Stimulated activated CD8-positive, alpha-beta memory T cell treated with anti-CD3 and anti-CD28 coated beads, Interleukin-4, amount 100 ng/mL, for 4 hours (primary cell): ENCODE results near the gene DDX39B.

Source experiments
- DNase-seq, 2 donors: peaks; one replicate each; pipeline ENCODE4 v3.0.0-alpha.2; 2020; ENCODE audit warnings: low read depth in 2 of 2, low spot score in 1 of 2

The DDX39B gene

GRCh38 chr6:31575952-31576685, 34.3 kb upstream of the DDX39B start:
- no peak for DNase-seq

DNA sequence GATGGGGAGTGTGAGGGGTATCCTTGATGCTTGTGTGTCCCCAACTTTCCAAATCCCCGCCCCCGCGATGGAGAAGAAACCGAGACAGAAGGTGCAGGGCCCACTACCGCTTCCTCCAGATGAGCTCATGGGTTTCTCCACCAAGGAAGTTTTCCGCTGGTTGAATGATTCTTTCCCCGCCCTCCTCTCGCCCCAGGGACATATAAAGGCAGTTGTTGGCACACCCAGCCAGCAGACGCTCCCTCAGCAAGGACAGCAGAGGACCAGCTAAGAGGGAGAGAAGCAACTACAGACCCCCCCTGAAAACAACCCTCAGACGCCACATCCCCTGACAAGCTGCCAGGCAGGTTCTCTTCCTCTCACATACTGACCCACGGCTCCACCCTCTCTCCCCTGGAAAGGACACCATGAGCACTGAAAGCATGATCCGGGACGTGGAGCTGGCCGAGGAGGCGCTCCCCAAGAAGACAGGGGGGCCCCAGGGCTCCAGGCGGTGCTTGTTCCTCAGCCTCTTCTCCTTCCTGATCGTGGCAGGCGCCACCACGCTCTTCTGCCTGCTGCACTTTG, 33.6 kb upstream of the DDX39B start, which contains the start of gene TNF:
TNF (plus strand) TSS at position 231 of the 567 bp plus-strand sequence; CDS start at position 408, 177 bp downstream.
- DNase-seq, result peak; percentile 62 to 64

GRCh38 chr6:31574106-31575061, 32.6 kb upstream of the DDX39B start:
- DNase-seq, result no peak

- DNase-seq, result no peak
Observed at GRCh38 chr6:31573239-31574105, 31.7 kb upstream of the DDX39B start.

DNA sequence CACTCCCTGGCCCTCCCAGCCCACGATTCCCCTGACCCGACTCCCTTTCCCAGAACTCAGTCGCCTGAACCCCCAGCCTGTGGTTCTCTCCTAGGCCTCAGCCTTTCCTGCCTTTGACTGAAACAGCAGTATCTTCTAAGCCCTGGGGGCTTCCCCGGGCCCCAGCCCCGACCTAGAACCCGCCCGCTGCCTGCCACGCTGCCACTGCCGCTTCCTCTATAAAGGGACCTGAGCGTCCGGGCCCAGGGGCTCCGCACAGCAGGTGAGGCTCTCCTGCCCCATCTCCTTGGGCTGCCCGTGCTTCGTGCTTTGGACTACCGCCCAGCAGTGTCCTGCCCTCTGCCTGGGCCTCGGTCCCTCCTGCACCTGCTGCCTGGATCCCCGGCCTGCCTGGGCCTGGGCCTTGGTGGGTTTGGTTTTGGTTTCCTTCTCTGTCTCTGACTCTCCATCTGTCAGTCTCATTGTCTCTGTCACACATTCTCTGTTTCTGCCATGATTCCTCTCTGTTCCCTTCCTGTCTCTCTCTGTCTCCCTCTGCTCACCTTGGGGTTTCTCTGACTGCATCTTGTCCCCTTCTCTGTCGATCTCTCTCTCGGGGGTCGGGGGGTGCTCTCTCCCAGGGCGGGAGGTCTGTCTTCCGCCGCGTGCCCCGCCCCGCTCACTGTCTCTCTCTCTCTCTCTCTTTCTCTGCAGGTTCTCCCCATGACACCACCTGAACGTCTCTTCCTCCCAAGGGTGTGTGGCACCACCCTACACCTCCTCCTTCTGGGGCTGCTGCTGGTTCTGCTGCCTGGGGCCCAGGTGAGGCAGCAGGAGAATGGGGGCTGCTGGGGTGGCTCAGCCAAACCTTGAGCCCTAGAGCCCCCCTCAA, 30.5 kb upstream of the DDX39B start, which contains the start of gene LTA:
LTA (plus strand) TSS at position 249 of the 871 bp plus-strand sequence; CDS start at position 703, 454 bp downstream.
- peak in 1 of 2 donors; percentile 60 for DNase-seq

GRCh38 chr6:31569861-31570536, 28.2 kb upstream of the DDX39B start:
- DNase-seq, result no peak

DNA sequence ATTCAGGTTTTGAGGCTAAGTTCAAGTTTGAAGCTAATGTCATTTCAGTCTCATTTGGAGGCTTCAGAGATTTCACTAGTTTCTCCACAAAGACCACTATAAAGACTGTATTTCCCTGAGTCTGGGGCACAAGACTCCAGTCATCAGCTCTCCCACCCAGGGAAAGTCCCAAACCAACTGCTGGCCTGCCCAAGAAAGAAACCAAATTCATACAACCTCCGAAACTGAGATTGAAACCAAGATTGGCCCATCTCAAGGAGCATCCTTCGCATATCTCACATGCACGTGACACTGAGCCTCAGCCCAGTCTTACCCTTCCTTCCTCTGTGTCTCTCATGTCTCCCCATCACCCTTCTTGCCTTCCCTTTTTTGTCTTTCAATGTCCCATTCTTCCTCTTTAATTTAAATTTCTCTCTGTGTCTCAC, 26.7 kb upstream of the DDX39B start:
- peak in 1 of 2 donors; percentile 55 for DNase-seq

GRCh38 chr6:31567531-31568370, 25.9 kb upstream of the DDX39B start:
- DNase-seq, result no peak

DNA sequence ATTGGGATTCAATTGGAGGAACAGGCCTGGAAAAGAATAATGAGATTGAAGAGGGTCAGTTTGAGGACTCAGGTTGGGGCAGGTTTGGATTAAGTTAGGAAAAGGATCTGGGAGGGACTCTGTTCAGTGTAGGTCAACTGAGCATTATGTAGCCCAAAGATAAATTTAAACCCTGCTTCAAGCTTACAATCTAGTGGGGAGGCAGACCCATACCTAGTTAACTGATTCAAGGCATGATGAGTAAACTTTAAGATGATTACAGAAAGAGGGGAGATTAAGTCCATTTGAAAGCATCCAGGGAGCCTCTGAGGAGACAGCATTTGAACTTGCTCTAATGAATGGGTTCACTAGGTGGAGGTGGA, 18.9 kb upstream of the DDX39B start:
- no peak for DNase-seq

DNA sequence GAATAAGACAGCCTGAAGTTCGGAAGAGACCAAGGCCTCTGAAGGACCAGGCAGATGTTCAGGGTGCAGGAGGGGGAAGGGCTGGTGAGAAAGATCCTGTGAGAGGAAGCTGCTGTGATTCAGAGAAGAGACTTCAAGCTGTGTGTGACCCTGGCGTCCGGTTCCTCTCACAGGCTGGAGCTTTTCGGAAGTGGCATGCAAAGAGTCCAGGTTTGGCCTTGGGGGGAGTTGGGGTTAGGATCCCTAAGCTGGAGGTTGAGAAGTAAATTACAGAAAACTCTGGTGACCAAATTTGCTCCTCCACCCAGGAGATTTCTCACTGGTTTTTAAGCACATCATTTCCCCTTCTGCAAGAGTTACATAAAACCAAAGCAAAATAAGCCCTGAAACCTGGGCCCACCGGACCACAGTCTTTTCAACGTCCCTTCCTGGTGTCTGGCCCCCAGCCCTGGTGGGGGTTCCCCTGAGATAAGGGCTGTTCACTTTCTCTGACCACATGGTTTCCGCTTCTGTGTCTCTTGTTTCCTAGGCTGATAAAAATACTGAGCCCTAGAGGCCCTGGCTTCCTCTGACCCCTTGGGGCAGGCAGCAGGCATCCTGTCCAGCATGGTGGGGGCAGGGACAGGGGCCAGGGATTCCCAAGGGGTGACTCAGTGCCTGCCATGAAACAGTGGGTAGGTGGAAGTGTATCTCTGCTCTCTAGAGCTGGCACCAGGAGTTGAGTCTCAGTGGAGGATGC, 18.3 kb upstream of the DDX39B start:
- no peak for DNase-seq

- DNase-seq, result no peak
Observed at GRCh38 chr6:31559606-31559957, 17.8 kb upstream of the DDX39B start.

DNA sequence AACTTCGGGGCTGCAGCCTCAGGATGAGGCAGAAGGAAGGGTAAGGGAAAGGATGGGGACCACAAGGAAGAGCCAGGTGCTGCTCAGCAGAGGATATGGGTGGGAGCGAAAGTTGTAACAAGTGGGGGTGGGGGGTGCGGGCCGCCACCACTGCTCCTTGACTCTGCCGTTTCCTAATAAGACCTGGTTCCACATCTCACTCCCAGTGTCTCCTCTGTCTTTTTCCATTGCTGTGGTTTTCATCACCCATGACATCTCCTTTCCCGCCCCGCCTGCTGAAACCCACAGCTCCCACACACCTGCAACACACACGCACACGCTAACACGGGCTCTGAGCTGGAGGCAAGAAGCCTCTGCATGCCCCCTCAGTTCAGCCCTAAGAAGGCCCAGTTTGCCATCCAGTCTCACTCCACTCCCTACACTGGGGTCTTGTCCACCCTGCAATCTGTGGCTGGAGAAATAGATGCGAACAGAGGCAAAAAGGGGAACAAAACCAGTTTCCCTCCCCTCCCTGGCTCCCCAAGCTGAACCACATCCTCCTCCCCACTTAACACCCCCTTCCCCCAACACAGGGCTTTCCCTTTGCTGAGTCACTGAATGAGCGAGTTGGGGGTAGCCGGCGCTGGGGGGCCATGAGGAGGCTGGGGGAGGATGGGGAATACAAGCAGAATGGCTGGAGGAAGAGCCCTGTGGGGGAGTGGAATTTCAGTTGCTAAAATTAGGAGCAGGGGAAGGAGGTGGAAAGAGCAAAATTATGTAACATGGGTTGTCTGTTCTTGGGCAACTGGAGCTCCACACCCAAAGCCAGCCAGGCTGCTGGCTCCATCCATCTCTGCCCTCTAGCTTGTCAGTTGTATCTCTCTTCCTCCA, 17.1 kb upstream of the DDX39B start:
- DNase-seq, result peak in 1 of 2 donors; percentile 63

GRCh38 chr6:31558318-31558625, 16.5 kb upstream of the DDX39B start:
- DNase-seq, result no peak

GRCh38 chr6:31557443-31558317, 15.9 kb upstream of the DDX39B start:
- no peak for DNase-seq

GRCh38 chr6:31556307-31556706, 14.5 kb upstream of the DDX39B start:
- DNase-seq, result no peak

- peak in 1 of 2 donors; percentile 40 for DNase-seq
Observed at GRCh38 chr6:31551371-31551770, 9.6 kb upstream of the DDX39B start.
